ENCODE data around the gene CHST15.

DNA sequence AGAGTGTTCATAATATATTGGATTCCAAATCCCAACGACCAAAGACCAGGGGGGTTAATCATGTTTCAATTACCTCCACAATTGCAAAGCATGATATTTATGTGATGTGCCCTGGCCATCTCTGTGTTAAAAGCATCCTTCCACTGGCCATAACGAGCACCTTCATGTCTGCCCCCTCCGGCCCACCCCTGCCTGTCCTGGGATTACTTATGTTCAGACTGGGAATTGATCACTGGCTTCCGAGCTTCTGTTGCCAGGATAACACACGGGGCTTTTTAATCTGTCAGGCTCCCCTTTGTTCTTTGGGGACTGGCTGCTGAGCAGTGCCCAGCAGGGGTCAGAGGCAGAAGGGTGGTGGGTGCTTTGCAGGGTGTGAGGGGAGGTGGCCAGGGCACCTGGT, 13.7 kb upstream of the CHST15 start:
- TF ChIP-seq CTCF (conservative IDR thresholded peaks at IDR 0.05; ENCODE audit: low read length) (no peak), EZH2phosphoT487 (IDR thresholded peaks at IDR 0.05; ENCODE audit: borderline replicate concordance) (no peak)

Data from Loucy (cell line).